Suprapubic skin (tissue), 3 donors: ENCODE measurements around the gene PRAMEF1.

ENCODE experiments used
- CTCF ChIP-seq, 2 donors: fragments of 200-600 bp in 1 of 2; fragments of 450-650 bp in 1 of 2; sonication (generic) in 1 of 2; IDR thresholded peaks; one replicate each; pipeline ENCODE4 v1.5.1; 2016 to 2019; ENCODE audit warnings: antibody characterized with exemption in 2 of 2, mild to moderate bottlenecking in 1 of 2, moderate library complexity in 1 of 2
- POLR2A ChIP-seq, 2 donors: fragments of 450-650 bp; IDR thresholded peaks; one replicate each; pipeline ENCODE4 v1.6.1; 2017; ENCODE audit warnings: antibody characterized with exemption in 2 of 2, mild to moderate bottlenecking in 2 of 2, moderate library complexity in 2 of 2

DNA sequence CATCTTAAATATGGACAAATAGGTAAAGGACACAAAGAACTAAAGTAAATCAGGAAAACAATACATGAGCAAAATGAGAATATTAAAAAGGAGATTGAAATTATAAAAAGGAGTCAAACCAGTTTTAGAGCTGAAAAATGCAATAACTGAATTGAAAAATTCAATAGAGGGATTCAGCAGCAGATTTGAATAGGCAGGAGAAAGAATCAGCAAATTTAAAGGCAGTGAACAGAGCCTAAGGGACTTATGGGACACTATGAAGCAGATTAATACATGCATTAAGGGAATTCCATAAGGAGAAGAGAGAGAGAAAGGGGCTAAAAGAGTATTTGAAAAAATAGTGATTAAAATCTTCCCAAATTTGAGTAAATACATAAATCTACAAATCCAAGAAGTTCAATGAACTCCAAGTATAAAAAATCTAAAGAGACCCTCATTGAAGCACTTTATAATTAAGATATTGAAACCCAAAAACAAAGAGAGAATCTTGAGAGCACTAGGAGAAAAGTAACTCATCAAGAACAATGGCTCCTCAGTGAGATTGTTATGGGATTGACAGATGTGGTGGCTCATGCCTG, 42.3 kb upstream of the PRAMEF1 start:
- TF ChIP-seq POLR2A (IDR thresholded peaks at IDR 0.05) (no peak), CTCF (IDR thresholded peaks at IDR 0.05) (no peak)
